ENCODE results near the gene MTCL3.

- TF ChIP-seq, protein P1, sequence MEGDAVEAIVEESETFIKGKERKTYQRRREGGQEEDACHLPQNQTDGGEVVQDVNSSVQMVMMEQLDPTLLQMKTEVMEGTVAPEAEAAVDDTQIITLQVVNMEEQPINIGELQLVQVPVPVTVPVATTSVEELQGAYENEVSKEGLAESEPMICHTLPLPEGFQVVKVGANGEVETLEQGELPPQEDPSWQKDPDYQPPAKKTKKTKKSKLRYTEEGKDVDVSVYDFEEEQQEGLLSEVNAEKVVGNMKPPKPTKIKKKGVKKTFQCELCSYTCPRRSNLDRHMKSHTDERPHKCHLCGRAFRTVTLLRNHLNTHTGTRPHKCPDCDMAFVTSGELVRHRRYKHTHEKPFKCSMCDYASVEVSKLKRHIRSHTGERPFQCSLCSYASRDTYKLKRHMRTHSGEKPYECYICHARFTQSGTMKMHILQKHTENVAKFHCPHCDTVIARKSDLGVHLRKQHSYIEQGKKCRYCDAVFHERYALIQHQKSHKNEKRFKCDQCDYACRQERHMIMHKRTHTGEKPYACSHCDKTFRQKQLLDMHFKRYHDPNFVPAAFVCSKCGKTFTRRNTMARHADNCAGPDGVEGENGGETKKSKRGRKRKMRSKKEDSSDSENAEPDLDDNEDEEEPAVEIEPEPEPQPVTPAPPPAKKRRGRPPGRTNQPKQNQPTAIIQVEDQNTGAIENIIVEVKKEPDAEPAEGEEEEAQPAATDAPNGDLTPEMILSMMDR (conservative IDR thresholded peaks at IDR 0.05; ENCODE audit: low read length), result no peak
- TF ChIP-seq EZH2phosphoT487 (IDR thresholded peaks at IDR 0.05; ENCODE audit: borderline replicate concordance, low read depth, low read length), result no peak
Observed at GRCh38 chr6:127462376-127462775, 56.8 kb downstream of the MTCL3 start.

Measured in OCI-LY7 (cell line).